T-cell (primary cell): Measurements from ENCODE around the gene ZFP14. TPM values are rescaled to one million over a fixed set of nuclear protein-coding genes. Genes with fewer than 3 reads are reported as not detected.
"Not testable (repeated sequence)": the region's sequence is repeated elsewhere in the genome, so short reads cannot be mapped to it uniquely, and the experiment has no call there.

ENCODE experiments used
- ATAC-seq, 4 experiments: fragments of 200-7000 bp in 3 of 4; fragments of 150-1000 bp in 1 of 4; cut with Tn5 transposase; replicated peaks in 1 of 4; 1 replicate in 3 of 4; 2 replicates in 1 of 4; pipeline ENCODE4 v1.10.0; 2021; ENCODE audit warnings: moderate library complexity in 3 of 4, mild to moderate bottlenecking in 2 of 4, moderate number of reproducible peaks in 1 of 4
- CTCF ChIA-PET, 2 donors: fragments of 300-600 bp; sonication (Branson Sonifier 250); formaldehyde crosslinking; loops; one replicate each; lab custom pipeline; 2022; ENCODE audit warnings: antibody characterized with exemption in 2 of 2; lab: Charles Lee
- POLR2A ChIA-PET, 2 donors: fragments of 300-600 bp; sonication (Branson Sonifier 250); formaldehyde crosslinking; loops; one replicate each; lab custom pipeline; 2022; ENCODE audit warnings: antibody characterized with exemption in 2 of 2; lab: Charles Lee
- DNase-seq, 35 experiments: peaks; one replicate each; pipeline versions ENCODE4 v3.0.0 to v3.0.0-alpha.2; 2013 to 2023
- H3K27ac ChIP-seq: one replicate; pipeline ENCODE4 v1.5.1; 2013; ENCODE audit warnings: low read length
- H3K27me3 ChIP-seq, 2 experiments: replicated peaks in 1 of 2; 1 replicate in 1 of 2; 2 replicates in 1 of 2; pipeline versions ENCODE4 v1.6.1 to v1.7.0; 2013; ENCODE audit warnings: low read length in 1 of 2, mixed read lengths in 1 of 2; ENCODE audit not compliant: control insufficient read depth in 2 of 2, insufficient read depth in 2 of 2; ENCODE audit errors: extremely low read depth in 1 of 2
- H3K36me3 ChIP-seq, 2 donors: 1 replicate in 1 of 2; 2 replicates in 1 of 2; pipeline versions ENCODE4 v1.6.1 to v1.7.0; 2013; ENCODE audit warnings: low read length in 1 of 2; ENCODE audit not compliant: control insufficient read depth in 2 of 2, insufficient read depth in 1 of 2; ENCODE audit errors: extremely low read depth in 1 of 2
- H3K4me1 ChIP-seq, 2 experiments: 1 replicate in 1 of 2; 2 replicates in 1 of 2; pipeline versions ENCODE4 v1.6.1 to v1.7.0; 2013; ENCODE audit warnings: low read length in 2 of 2, mixed read lengths in 1 of 2; ENCODE audit not compliant: insufficient read depth in 2 of 2, control insufficient read depth in 1 of 2; ENCODE audit errors: extremely low read depth in 1 of 2
- H3K4me3 ChIP-seq, 2 donors: 1 replicate in 1 of 2; 2 replicates in 1 of 2; pipeline versions ENCODE4 v1.5.1 to v1.7.0; 2013; ENCODE audit warnings: mild to moderate bottlenecking in 2 of 2, low read length in 1 of 2, moderate library complexity in 1 of 2; ENCODE audit not compliant: control insufficient read depth in 1 of 2; ENCODE audit errors: extremely low read depth in 1 of 2
- H3K9me3 ChIP-seq: 2 replicates; pipeline ENCODE4 v1.7.0; 2013
- H3K27ac Mint-ChIP-seq, 2 donors: one replicate each; pipeline ENCODE4 v1.8.0; 2020 to 2021; ENCODE audit warnings: mild to moderate bottlenecking in 2 of 2, mixed read lengths in 2 of 2
- H3K27me3 Mint-ChIP-seq, 2 donors: one replicate each; pipeline ENCODE4 v1.8.0; 2021 to 2022; ENCODE audit warnings: mixed read lengths in 2 of 2
- H3K36me3 Mint-ChIP-seq: one replicate; pipeline ENCODE4 v1.8.0; 2021; ENCODE audit warnings: mixed read lengths
- H3K4me1 Mint-ChIP-seq, 3 donors: one replicate each; pipeline ENCODE4 v1.8.0; 2020 to 2022; ENCODE audit warnings: mixed read lengths in 3 of 3, mild to moderate bottlenecking in 1 of 3
- H3K4me3 Mint-ChIP-seq, 3 donors: one replicate each; pipeline ENCODE4 v1.8.0; 2020 to 2022; ENCODE audit warnings: mild to moderate bottlenecking in 3 of 3, mixed read lengths in 3 of 3, moderate library complexity in 3 of 3
- H3K9me3 Mint-ChIP-seq, 3 donors: one replicate each; pipeline ENCODE4 v1.8.0; 2020 to 2022; ENCODE audit warnings: mixed read lengths in 3 of 3
- WGBS: methylation state at CpG from one replicate; pipeline ENCODE4 v1.1.5; 2013; ENCODE audit warnings: missing lambda C conversion rate; ENCODE audit not compliant: insufficient coverage; 5-methylcytosine and 5-hydroxymethylcytosine counted together
- total RNA-seq, 35 experiments: library from RNA in 6 of 35; stranded (reverse) in 6 of 35; fragments of 120-200 nt in 1 of 35; gene quantifications; one replicate each; pipeline versions ENCODE4 v1.2.1 to v1.2.4 and lab custom pipeline; 2013 to 2026

Gene ZFP14
- total RNA-seq, 5 donors from 2014 or later (not counting 1 experiment from before 2014, with no cell fraction given) = 5.7 to 13.9 (median 11.6) TPM

DNA sequence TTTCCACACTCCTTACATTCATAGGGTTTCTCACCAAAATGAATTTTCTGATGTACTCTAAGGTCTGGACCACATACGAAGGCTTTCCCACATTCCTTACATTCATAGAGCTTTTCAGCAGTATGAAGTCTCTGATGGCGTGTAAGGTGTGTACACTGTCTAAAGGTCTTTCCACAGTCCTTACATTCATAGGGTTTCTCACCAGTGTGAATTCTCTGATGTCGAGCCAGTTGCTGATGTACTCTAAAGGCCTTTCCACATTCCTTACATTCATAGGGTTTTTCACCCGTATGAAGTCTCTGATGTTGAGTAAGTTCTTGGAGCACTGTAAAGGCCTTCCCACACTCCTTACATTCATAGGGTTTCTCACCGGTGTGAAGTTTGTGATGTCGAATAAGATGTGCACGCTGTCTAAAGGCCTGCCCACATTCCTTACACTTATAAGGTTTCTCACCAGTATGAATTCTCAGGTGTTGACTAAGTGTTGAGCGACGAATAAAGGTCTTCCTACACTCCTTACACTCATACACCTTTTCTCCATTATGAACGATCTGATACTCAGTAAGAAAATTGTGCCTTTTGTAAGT, 38.1 kb downstream of the ZFP14 start:
- H3K4me1 Mint-ChIP-seq = no peaks in the 10 kb centered on the region
- CTCF ChIA-PET = no interaction called here
- Histone ChIP-seq H3K27ac (no peak overlapping the region), H3K27me3 (no peaks in the 10 kb centered on the region), H3K9me3 (peaks cover 28% of the 10 kb centered on the region), H3K36me3 (peaks cover 13 to 23% of the 10 kb centered on the region in 2 donors), H3K4me3 (no peak overlapping the region), H3K4me1 (no peaks in the 10 kb centered on the region)
- H3K36me3 Mint-ChIP-seq = peaks cover 77% of the 10 kb centered on the region
- WGBS = 100% methylated on average over 3 of the region's 10 CpGs
- ATAC-seq (no peak), DNase-seq (no peak)
- no peak overlapping the region for H3K27ac Mint-ChIP-seq
- H3K4me3 Mint-ChIP-seq = peak overlapping the region in 1 of 3 donors; percentile 9
- peaks cover 12 to 64% (median 53%) of the 10 kb centered on the region in 3 donors for H3K9me3 Mint-ChIP-seq
- POLR2A ChIA-PET = no interaction called here
- no peaks in the 10 kb centered on the region for H3K27me3 Mint-ChIP-seq

DNA sequence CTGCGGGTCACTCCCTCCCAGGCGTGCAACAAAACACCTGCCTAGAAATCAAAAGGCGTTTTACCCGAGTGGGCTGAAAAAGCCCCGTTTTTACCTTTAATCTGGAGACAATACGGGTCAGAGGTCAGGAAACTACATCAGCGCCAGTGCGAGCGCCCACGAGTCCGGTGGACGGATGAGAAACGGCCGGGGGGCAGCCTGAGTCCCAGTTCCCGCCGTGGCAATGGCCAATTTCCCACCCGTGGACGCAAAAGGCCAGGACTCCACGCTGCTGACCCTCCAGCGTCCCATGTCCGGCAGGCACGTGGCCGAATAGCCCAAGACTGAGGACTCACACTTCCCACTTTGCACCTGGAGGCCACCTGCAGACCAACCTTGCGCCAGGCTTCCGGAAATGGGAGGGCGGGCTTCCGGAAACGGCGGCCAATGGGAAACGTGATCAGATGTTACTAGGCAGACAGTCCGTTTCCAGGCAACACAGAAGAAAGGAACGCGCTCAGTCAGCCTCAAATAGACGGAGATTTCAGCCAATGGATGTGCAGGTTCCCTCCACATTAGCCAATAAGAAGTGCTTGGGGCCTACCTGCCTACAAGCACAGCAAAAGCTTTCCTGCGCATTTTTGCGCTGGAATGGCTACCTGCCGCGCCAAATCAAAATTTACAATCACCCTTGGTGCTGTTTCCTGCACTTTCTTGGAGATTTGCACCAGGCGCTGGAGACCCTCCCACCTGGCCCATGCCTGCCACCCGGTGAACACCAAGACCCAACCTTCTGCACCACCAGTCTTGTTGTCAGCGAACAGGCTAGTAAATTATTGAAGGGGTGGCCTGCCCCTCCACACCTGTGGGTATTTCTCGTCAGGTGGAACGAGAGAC, 47.4 kb downstream of the ZFP14 start:
- H3K4me3 ChIP-seq = peak overlapping the region; percentile 60 to 81
- peak overlapping the region; percentile 53 to 83 (median 75) for H3K4me3 Mint-ChIP-seq
- H3K9me3 Mint-ChIP-seq = peaks cover 14 to 58% (median 43%) of the 10 kb centered on the region in 3 donors
- peak; percentile 80 to 99 (median 84) for ATAC-seq
- no peaks in the 10 kb centered on the region for H3K27me3 Mint-ChIP-seq
- POLR2A ChIA-PET = no interaction called here
- H3K4me1 Mint-ChIP-seq = peaks cover 12 to 23% (median 14%) of the 10 kb centered on the region in 3 donors
- CTCF ChIA-PET = no interaction called here
- no peak overlapping the region for H3K27ac ChIP-seq
- WGBS = 6% methylated on average over 37 of the region's 43 CpGs
- peaks cover 52% of the 10 kb centered on the region for H3K36me3 Mint-ChIP-seq
- H3K27me3 ChIP-seq = peaks cover 0 to 3% of the 10 kb centered on the region in 2 experiments
- peak overlapping the region in 1 of 2 donors; percentile 11 for H3K27ac Mint-ChIP-seq
- H3K9me3 ChIP-seq = no peaks in the 10 kb centered on the region
- peaks cover 0 to 12% of the 10 kb centered on the region in 2 donors for H3K36me3 ChIP-seq
- DNase-seq = peak in 34 of 35 experiments; percentile 2 to 89 (median 49)
- peaks cover 4 to 10% of the 10 kb centered on the region in 2 experiments for H3K4me1 ChIP-seq

DNA sequence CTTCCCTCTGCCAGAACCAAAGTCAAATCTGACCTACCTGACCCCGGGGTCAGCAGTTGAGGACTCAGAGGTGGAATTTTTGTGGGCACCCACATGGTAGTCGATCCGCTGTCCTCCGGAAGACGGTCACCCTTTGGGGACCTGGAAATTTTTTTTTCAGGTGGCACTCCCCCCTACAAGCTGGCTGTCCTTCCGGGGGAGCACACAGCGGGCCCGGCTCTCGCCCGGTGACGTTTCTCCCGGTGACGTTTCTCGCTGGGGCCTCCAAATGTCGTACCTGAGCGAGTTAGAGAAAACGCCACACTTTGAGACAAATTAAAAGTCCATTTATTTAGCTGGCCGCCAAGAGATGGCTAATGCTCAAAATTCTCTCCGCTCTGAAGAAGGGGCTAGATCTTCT, 48.8 kb downstream of the ZFP14 start:
- H3K9me3 ChIP-seq = no peaks in the 10 kb centered on the region
- H3K27ac Mint-ChIP-seq = no peak overlapping the region
- CTCF ChIA-PET = no interaction called here

DNA sequence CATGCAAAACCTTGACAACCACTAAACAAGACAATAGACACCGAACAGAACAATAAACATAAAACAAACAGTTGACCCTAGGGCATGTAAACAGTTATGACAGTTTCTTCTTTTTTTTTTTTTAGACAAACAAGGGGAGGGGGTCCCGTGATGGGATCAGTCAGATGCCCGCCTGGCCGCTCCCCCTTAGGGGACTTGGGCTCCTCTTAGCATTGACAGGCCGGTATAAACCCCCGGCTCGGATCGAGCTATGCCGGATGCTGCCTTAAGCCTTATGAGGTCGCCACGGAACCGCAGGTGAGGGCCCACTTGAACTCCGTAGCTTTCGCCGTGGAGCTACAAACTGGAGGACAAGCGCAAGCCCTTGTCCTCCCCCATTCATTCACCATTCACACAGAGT, 49.5 kb downstream of the ZFP14 start:
- H3K27ac Mint-ChIP-seq, H3K27me3 ChIP-seq, ATAC-seq, H3K4me3 ChIP-seq, POLR2A ChIA-PET, CTCF ChIA-PET, H3K9me3 ChIP-seq, H3K27ac ChIP-seq, H3K36me3 ChIP-seq, H3K27me3 Mint-ChIP-seq, DNase-seq: not testable (repeated sequence)
- H3K4me1 Mint-ChIP-seq = peaks cover 12 to 23% (median 14%) of the 10 kb centered on the region in 3 donors
- 98% methylated on average over 8 of the region's 16 CpGs for WGBS
- H3K4me3 Mint-ChIP-seq = peak overlapping the region in 1 of 3 donors; percentile 65
- peaks cover 14 to 62% (median 48%) of the 10 kb centered on the region in 3 donors for H3K9me3 Mint-ChIP-seq
- H3K4me1 ChIP-seq = peaks cover 4 to 10% of the 10 kb centered on the region in 2 experiments
- H3K36me3 Mint-ChIP-seq = peaks cover 62% of the 10 kb centered on the region

More for the DNA sequence above, 48.8 kb downstream of the ZFP14 start:
- Histone ChIP-seq H3K27me3 (peaks cover 0 to 3% of the 10 kb centered on the region in 2 experiments), H3K4me3 (peak overlapping the region in 1 of 2 donors; percentile 27), H3K4me1 (peaks cover 4 to 10% of the 10 kb centered on the region in 2 experiments), H3K27ac (no peak overlapping the region), H3K36me3 (peaks cover 0 to 5% of the 10 kb centered on the region in 2 donors)
- 97% methylated on average over 18 of the region's 19 CpGs for WGBS
- H3K27me3 Mint-ChIP-seq = no peaks in the 10 kb centered on the region
- ATAC-seq (no peak), DNase-seq (no peak)
- H3K4me3 Mint-ChIP-seq = peak overlapping the region in 1 of 3 donors; percentile 65
- peaks cover 14 to 57% (median 41%) of the 10 kb centered on the region in 3 donors for H3K9me3 Mint-ChIP-seq
- POLR2A ChIA-PET = no interaction called here
- peaks cover 12 to 23% (median 14%) of the 10 kb centered on the region in 3 donors for H3K4me1 Mint-ChIP-seq
- peaks cover 56% of the 10 kb centered on the region for H3K36me3 Mint-ChIP-seq

DNA sequence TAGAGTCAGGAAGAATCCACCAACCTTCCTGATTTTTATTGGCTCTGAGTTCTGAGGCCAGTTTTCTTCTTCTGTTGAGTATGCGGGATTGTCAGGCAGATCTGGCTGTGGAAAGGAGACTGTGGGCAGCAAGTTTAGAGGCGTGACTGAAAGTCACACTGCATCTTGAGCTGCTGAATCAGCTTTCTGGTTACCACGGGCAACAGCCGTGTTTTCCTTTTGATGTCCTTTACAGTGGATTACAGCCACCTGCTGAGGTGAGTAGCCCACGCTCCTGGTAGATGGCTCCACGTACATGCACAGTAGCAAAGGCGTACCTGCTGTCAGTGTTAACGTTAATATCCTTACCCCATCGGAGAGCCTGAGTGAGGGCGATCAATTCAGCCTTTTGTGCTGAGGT, 52.4 kb downstream of the ZFP14 start:
- Mint-ChIP-seq H3K4me1 (peaks cover 7 to 14% (median 8%) of the 10 kb centered on the region in 3 donors), H3K9me3 (peaks cover 17 to 67% (median 55%) of the 10 kb centered on the region in 3 donors), H3K36me3 (peaks cover 61% of the 10 kb centered on the region)
- H3K27me3 ChIP-seq, ATAC-seq, H3K4me3 ChIP-seq, H3K27ac ChIP-seq, H3K4me1 ChIP-seq, H3K4me3 Mint-ChIP-seq, POLR2A ChIA-PET, H3K36me3 ChIP-seq, CTCF ChIA-PET, DNase-seq, H3K27ac Mint-ChIP-seq, H3K27me3 Mint-ChIP-seq, H3K9me3 ChIP-seq: not testable (repeated sequence)
- WGBS = 92% methylated on average over 6 of the region's 10 CpGs

DNA sequence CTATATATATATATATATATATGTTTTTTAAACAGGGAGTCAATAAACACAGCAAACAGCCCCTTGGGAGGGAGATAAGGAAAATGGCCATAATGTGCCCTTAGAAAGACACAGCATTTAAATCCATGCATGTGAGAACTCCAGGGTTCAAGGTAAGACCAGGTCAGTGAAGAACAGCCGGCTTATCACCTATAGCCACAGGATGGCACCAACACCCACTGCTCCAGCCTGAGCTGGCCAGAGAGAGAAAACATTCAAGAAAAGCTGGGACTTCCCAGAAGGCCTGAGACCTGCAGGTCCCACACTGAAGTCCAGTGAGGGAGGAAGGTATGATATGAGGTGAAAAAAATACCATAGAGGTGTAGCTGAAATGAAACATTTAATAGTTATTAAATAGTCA, 63.8 kb downstream of the ZFP14 start:
- no CpG with 5 or more reads among the region's 1 CpG for WGBS
- H3K4me3 Mint-ChIP-seq, H3K9me3 ChIP-seq, H3K4me1 ChIP-seq, H3K27ac ChIP-seq, H3K36me3 ChIP-seq, H3K27ac Mint-ChIP-seq, H3K4me3 ChIP-seq, H3K27me3 ChIP-seq, H3K4me1 Mint-ChIP-seq, H3K27me3 Mint-ChIP-seq, DNase-seq, CTCF ChIA-PET, ATAC-seq, POLR2A ChIA-PET: not testable (repeated sequence)
- Mint-ChIP-seq H3K9me3 (peaks cover 3 to 11% (median 11%) of the 10 kb centered on the region in 3 donors), H3K36me3 (peaks cover 12% of the 10 kb centered on the region)
